ENCODE measurements around the gene BEND7.

BEND7 gene

GRCh38 chr10:13535346-13535745, 6.5 kb upstream of the BEND7 start:
- DNase-seq (ENCODE audit: low read depth), result no peak
- no peak overlapping the region for H3K4me3 ChIP-seq (ENCODE audit: low read depth, low read length)
- TF ChIP-seq CTCF (IDR thresholded peaks at IDR 0.05; ENCODE audit: insufficient read depth, low read depth, low read length, missing control alignments), result no peak

DNA sequence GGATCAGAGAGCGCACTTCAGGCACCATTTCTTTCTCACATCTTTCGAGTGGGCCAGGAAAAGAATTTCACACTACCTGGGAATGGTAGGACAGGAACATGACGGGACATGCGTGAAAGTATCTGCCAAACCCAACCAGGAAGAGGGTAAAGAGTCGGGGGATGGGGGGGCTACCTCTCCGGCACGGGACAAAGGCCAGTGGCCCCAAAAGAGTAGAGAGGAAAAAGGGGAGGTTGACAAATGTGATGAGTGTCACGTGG, 830 bp upstream of the BEND7 start:
- H3K4me3 ChIP-seq (ENCODE audit: low read depth, low read length), result no peak overlapping the region
- TF ChIP-seq CTCF (IDR thresholded peaks at IDR 0.05; ENCODE audit: insufficient read depth, low read depth, low read length, missing control alignments), result no peak
- DNase-seq (ENCODE audit: low read depth), result no peak

GRCh38 chr10:13528123-13528874, 515 bp downstream of the BEND7 start:
- DNase-seq (ENCODE audit: low read depth), result no peak
- no peak for TF ChIP-seq CTCF (IDR thresholded peaks at IDR 0.05; ENCODE audit: insufficient read depth, low read depth, low read length, missing control alignments)
- no peak overlapping the region for H3K4me3 ChIP-seq (ENCODE audit: low read depth, low read length)

- TF ChIP-seq CTCF (IDR thresholded peaks at IDR 0.05; ENCODE audit: insufficient read depth, low read depth, low read length, missing control alignments), result no peak
- no peak overlapping the region for H3K4me3 ChIP-seq (ENCODE audit: low read depth, low read length)
- DNase-seq (ENCODE audit: low read depth), result no peak
Observed at GRCh38 chr10:13527864-13528122, 1.0 kb downstream of the BEND7 start.

GRCh38 chr10:13526948-13527863, 1.6 kb downstream of the BEND7 start:
- DNase-seq (ENCODE audit: low read depth), result no peak
- no peak for TF ChIP-seq CTCF (IDR thresholded peaks at IDR 0.05; ENCODE audit: insufficient read depth, low read depth, low read length, missing control alignments)
- H3K4me3 ChIP-seq (ENCODE audit: low read depth, low read length), result no peak overlapping the region

- no peak for DNase-seq (ENCODE audit: low read depth)
- no peak overlapping the region for H3K4me3 ChIP-seq (ENCODE audit: low read depth, low read length)
- TF ChIP-seq CTCF (IDR thresholded peaks at IDR 0.05; ENCODE audit: insufficient read depth, low read depth, low read length, missing control alignments), result no peak
Observed at GRCh38 chr10:13525663-13526062, 3.2 kb downstream of the BEND7 start.

All from GM12865 (cell line).